Measurements from ENCODE around the gene IPO9.
"Not testable (repeated sequence)": the region's sequence is repeated elsewhere in the genome, so short reads cannot be mapped to it uniquely, and the experiment has no call there.

IPO9 gene

GRCh38 chr1:201900476-201900875, 71.5 kb downstream of the IPO9 start:
- DNase-seq (ENCODE audit: low read depth in 4 of 4, low spot score in 1 of 4), result no peak

- not testable (repeated sequence) for DNase-seq (ENCODE audit: low read depth in 4 of 4, low spot score in 1 of 4)
Measured at GRCh38 chr1:201901036-201901435, 72.1 kb downstream of the IPO9 start.

DNA sequence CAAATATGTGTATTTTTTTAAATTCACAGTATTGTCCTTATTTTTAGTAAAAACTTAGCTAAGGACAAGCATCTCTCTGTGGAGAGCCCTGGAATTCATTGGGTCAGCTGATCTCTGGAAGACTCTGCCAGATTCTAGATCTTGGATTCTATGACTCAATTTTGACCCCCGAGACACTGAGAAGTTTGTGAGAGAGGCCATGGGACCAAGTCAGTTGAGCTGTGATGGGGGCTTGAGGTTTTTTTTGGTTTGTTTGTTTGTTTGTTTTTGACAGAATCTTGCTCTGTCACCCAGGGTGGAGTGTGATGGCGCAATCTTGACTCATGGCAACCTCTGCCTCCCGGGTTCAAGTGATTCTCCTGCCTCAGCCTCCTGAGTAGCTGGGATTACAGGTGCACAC, 73.2 kb downstream of the IPO9 start:
- no peak for DNase-seq (ENCODE audit: low read depth in 4 of 4, low spot score in 1 of 4)

DNA sequence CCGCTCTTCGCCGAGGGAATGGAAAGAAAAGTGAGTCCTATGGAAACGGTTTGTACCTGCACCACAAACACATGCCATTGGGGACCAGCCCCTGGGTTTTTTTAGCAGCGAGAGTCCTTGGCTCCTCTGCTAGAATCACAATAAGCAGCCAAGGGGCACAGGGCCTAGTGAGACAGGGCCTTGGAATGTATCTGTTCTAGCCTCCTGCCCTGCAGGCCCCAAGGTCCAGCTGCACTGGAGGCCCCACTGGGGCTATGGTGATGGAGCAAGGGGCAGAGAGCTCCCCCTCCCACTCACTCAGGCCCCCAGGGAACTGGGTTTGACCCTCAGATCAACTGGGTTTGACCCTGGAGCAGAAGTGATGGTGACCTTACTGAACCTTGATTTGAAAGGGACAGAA, 74.2 kb downstream of the IPO9 start:
- DNase-seq (ENCODE audit: low read depth in 4 of 4, low spot score in 1 of 4), result no peak

GRCh38 chr1:201904579-201904978, 75.6 kb downstream of the IPO9 start:
- no peak for DNase-seq (ENCODE audit: low read depth in 4 of 4, low spot score in 1 of 4)

- DNase-seq (ENCODE audit: low read depth in 4 of 4, low spot score in 1 of 4), result no peak
Measured at GRCh38 chr1:201905234-201905890, 76.4 kb downstream of the IPO9 start.

DNA sequence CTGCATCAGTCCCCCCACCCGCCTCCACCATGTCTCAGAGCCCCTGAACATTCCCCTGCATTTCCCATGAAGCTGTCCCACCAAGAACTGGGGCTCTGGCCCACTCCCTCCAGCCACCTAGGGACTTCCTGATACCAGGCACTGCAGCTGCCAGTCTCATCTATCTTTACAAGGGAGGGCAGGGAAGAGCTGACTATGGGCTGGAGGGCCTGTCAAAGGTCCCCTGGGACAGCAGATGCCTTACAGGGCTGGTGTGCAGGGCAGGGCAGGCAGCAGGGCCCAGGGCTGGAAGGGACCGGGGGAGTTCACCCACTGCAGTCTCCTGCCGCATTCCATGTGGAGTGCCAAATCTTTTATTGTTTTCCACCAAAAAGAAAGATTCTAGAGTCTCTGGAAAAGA, 77.4 kb downstream of the IPO9 start:
- DNase-seq (ENCODE audit: low read depth in 4 of 4, low spot score in 1 of 4), result no peak

DNA sequence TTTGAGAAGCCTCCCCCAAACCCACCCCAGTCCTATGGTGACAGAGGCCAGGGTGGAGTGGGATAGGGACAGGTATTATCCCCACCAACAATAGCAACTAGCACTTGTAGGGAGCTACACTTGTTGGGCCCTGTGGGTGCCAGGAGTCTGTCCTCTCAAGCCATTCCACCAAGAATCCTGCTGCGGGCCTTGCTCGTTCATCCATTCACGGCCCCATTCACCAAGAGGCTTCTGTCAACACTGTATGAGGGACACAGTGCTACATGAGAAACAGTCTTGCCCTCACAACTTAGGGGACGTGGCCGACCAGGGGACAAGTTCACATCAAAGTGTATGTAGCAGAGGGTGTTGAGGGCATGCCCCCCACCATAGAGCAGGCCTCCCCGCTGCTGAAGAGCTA, 78.7 kb downstream of the IPO9 start:
- DNase-seq (ENCODE audit: low read depth in 4 of 4, low spot score in 1 of 4), result no peak

GRCh38 chr1:201911826-201912571, 83.0 kb downstream of the IPO9 start:
- DNase-seq (ENCODE audit: low read depth in 4 of 4, low spot score in 1 of 4), result no peak

GRCh38 chr1:201912832-201913231, 83.9 kb downstream of the IPO9 start:
- DNase-seq (ENCODE audit: low read depth in 4 of 4, low spot score in 1 of 4), result no peak

DNA sequence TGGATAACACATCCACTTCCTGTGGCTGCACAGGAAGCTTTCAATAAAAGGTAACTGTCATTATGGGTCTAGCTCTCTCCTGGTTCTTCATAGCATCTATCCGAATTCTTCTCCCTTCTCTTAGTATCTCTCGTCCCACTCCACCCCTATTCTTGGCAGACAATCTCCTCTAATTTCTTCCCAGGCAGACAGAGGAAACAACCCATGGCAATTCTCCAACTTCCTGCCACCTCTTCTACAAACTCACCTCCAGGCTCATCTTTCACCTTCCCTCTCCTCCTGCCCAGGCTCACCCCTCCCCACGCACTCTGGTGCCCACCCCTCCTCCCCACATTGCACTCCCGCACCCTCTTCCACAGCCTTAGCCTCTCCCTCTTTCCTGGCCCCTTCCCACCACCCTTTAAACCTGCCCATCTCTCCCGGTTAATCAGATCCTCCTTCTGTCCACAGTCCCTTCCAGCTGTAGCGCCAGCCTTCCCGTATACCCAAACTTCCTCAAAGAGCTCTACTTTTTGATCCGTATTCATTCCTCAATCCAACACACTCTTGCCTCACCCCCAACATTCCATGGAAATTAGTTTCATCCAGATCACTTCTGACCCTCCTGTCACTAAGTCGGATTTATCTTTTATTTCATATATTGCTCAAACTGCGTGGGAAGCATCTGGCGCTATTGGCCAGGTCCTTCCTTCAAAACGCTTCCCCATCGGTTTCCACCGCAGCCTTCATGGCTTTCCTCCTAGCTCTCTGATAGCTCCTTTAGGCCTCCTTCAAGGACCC, 85.7 kb downstream of the IPO9 start:
- no peak for DNase-seq (ENCODE audit: low read depth in 4 of 4, low spot score in 1 of 4)

- no peak for DNase-seq (ENCODE audit: low read depth in 4 of 4, low spot score in 1 of 4)
Measured at GRCh38 chr1:201916649-201917249, 87.8 kb downstream of the IPO9 start.

DNA sequence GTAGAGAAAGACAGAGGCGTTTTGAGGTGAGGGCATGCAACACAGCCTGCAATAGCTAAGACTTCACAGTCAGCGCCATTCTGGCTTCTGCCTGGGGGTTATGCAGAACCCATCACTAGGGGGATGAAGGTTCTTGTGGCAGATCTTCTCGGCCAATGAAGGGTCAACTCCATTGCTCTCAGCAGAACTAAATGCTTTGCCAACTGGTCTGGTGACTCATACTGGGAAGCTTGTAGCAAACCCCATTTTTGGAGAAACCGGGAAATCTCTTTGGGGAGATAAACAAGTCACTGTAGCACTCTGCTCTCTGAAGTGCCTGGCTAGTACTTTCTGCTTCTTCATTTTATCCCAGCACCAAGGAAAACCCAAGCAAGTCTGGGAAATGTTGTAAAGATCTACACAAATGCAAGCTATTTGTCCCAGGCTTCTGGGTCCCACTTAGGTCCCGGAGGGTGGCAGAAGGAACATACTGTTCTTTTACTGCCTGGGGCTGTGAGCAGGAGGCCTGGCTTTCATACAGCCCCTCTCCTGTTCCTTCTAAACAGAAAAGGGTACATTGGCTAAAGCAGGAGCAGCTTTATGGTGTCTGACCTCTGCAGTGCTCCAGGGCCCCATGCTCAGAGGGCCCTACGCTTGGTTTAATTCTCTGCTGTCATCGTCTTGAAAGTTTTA, 88.5 kb downstream of the IPO9 start:
- no peak for DNase-seq (ENCODE audit: low read depth in 4 of 4, low spot score in 1 of 4)

DNA sequence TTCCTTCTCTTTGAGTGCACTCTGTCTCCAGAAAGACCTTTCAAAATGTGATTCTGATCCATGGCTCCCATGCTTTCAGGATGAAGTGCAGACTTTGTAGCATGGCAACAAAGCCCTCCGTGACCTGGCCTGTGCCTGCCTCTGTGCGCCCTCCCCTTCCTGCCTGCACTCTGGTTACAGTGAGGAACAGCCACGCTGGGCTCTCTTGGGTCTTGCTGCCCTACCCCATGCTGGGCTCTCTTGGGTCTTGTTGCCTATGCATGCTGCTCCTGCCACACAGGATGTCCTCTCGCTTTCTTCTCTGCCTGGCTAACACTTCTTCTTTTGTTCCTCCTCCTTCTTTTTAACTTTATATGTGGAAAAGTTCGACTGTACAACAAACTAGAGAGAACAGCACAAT, 89.4 kb downstream of the IPO9 start:
- DNase-seq (ENCODE audit: low read depth in 4 of 4, low spot score in 1 of 4), result no peak

DNA sequence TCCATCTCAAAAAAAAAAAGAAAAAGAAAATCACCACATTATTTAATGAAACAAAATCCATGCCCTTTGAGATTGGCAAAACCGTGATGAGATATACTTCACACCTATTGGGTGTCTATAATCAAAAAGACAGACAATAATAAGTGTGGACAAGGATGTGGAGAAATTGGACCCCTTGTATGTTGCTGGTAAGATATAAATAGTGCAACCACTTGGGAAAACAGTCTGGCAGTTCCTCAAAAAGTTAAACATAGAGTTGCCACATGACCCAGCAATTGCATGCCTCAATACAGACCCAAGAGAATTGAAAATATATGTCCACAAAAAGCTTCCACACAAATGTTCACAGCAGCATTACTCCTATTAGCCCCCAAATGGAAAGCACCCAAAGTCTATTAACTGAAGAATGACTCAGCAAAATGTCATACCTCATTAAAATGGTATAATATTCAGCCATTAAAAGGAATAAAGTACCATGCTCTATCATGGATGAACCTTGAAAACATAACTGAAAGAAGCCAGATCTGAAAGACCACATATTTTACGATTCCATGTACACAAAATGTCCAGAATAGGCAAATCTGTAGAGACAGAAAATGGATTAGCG, 93.1 kb downstream of the IPO9 start:
- no peak for DNase-seq (ENCODE audit: low read depth in 4 of 4, low spot score in 1 of 4)

- no peak for DNase-seq (ENCODE audit: low read depth in 4 of 4, low spot score in 1 of 4)
Measured at GRCh38 chr1:201925301-201925567, 96.3 kb downstream of the IPO9 start.

DNA sequence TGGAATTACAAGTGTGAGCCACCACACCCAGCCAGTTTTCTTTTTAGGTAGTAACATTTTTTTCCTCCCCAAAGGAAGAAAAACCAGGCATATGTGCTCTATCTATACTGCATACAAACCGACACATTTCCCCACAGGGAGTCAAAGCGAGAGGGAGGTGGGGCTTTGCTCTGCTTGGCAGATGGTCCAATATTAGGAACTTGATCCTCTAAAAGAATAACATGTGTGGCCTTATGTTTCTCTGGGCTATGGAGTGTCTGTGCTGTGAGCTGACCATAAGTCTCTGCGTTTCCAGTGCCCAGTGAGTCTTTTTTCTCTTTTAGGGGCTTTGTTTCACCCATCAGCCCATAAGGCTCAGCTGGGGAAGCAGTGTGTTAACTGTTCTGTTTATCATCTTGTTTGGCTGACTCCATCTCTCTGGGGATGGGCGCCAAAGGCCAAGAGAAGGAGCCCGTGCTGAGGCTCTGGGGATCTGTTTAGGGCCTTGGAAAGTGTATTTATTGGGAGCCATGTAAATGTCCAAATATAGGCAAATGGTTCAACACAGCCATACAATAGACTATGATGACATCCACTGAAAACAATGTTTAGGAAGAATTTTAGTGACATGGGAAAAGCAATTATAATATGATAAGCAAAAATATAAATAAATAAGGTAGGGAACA, 97.2 kb downstream of the IPO9 start:
- no peak for DNase-seq (ENCODE audit: low read depth in 4 of 4, low spot score in 1 of 4)

DNA sequence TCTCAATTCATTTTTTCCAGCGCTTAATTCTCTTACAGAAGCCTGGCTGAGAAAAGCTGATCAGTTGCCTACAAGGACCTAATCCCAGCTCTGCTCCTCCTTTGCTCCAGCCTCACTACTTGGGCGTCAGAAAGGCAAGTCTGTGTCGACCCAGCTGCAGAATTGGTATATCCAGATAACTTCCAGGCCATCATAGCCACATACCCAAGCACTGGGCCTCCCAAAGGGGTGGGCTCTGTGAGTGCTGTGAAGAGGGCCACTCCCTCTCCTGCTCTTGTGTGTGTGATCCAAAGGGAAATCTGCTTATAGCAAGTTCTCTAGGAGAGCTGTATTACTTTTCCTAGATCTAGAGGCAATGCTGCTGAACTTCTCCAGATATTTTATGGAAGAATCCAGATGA, 99.3 kb downstream of the IPO9 start:
- no peak for DNase-seq (ENCODE audit: low read depth in 4 of 4, low spot score in 1 of 4)

DNA sequence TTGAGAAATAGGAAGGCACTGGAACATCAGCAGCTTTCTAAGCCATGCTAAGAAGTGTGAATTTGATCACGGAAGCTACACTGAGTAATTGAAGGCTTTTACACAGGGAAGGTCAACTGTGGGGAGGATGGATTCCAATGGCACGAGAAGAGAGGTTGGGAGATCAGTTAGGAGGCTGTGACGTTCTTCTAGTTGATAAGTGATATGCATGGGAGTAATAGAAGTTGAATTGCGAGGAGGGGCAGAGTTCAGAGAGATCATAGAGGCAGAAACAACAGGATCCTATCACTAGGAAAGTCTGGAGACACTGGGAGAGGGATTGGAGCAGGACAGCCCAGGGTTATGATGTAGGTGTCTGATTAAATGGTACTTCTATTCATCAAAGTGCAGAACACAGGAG, 101.2 kb downstream of the IPO9 start:
- no peak for DNase-seq (ENCODE audit: low read depth in 4 of 4, low spot score in 1 of 4)

GRCh38 chr1:201930803-201931202, 101.8 kb downstream of the IPO9 start:
- no peak for DNase-seq (ENCODE audit: low read depth in 4 of 4, low spot score in 1 of 4)
